ENCODE results near the gene GGT6. TPM values are rescaled to one million over a fixed set of nuclear protein-coding genes. Genes with fewer than 3 reads are reported as not detected.

The GGT6 gene
- total and polyA plus RNA-seq, 2 of the 13 experiments (the other 11 are each of a cell fraction or from before 2014, with no cell fraction given): 0.16 to 0.80 TPM

DNA sequence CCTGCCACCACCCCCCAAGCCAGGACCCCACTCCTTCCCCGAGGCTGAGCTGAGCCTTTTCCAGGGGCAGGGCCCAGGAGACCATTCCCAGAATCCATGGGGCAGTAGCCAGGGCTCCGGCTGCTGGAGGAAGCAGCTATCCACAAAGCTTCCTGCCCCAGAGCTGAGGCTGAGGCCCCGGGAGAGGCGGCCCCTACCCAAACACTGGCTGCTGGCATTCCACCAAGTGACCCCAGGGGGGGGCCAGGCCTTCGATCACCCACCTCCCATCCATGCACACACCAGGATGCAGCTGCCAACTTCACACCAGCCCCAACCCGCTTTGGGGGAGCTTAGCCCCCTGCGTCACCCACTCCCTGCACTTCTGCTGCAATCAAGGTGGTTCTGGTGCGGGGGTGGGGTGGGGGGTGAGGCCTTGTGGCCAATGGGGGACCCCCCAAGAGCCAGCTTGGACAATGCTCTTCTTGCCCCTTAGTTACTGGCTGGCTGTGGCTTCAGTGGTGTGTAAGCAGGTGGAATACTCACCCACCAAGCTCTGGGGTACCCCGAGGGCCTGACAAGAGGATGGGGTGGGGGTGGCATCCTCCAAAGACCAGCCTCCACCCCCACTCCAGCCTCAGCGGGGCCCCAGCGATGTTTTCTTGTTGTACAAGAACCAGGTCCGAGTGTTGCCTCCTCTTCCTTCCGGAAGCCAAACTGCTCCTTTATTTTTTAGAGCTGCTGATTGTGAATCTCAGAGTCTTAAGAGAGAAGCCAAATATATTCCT, 22.0 kb downstream of the GGT6 start:
- DNase-seq (ENCODE audit: low spot score) (no peak), ATAC-seq (no peak), FAIRE-seq (no peak)
- BruUV-seq (replicated peaks): no TSS peak
- ChIA-PET POLR2A (interaction anchor here (0.9 to 3.0 kb wide), 4 partner anchors 11 to 17 kb away, joined by 3 to 9 read pairs (median 3); partner anchors contain the start of gene MYBBP1A), CTCF (ENCODE audit: low intra/inter-chr PET ratio, low total read pairs) (no interaction called here)
- Histone ChIP-seq H3K4me1 (ENCODE audit: insufficient read depth, low read length) (peaks cover 25% of the 10 kb centered on the region), H3K9me3 (ENCODE audit: low read length) (no peaks in the 10 kb centered on the region), H4K20me1 (ENCODE audit: insufficient read depth, low read length) (0 out of 2 replicates have a peak, but pooled peaks cover 2% of the 10 kb centered on the region), H3K79me2 (ENCODE audit: insufficient read depth, low read length) (no peaks in the 10 kb centered on the region), H3K4me2 (ENCODE audit: low read depth, low read length) (no peak overlapping the region), H3K4me3 (replicated peaks in 1 of 3; ENCODE audit: insufficient read depth in 1 of 3, low read depth in 2 of 3, low read length in 3 of 3) (no peak overlapping the region), H3K36me3 (replicated peaks in 1 of 2; ENCODE audit: control insufficient read depth in 1 of 2, insufficient read depth in 2 of 2, low read length in 2 of 2) (peaks cover 24 to 47% of the 10 kb centered on the region in 2 experiments), H3K9ac (ENCODE audit: insufficient read depth, low read depth, low read length) (no peak overlapping the region), H2AFZ (ENCODE audit: low read length) (no peak overlapping the region), H3K27ac (ENCODE audit: extremely low read length, insufficient read depth, low read length) (no peak overlapping the region), H3K27me3 (ENCODE audit: control insufficient read depth in 1 of 2, insufficient read depth in 2 of 2, low read length in 2 of 2) (peaks cover 0 to 6% of the 10 kb centered on the region in 2 experiments; a peak in 2 of 5 replicates)
- WGBS (ENCODE audit: low lambda C conversion rate): 99% methylated on average over 4 of the region's 13 CpGs
- TF ChIP-seq AGO2 (optimal IDR thresholded peaks at IDR 0.05; ENCODE audit: low read depth, low read length) (peak; percentile 28), TAF1 (CRISPR knock-in tag; IDR thresholded peaks at IDR 0.05) (no peak), ZNF614 (CRISPR knock-in tag; IDR thresholded peaks at IDR 0.05; ENCODE audit: borderline replicate concordance) (no peak), CBX1 (IDR thresholded peaks at IDR 0.05; ENCODE audit: low read depth) (no peak), HDAC1 (CRISPR knock-in tag; IDR thresholded peaks at IDR 0.05) (no peak), ZNF333 (CRISPR knock-in tag; IDR thresholded peaks at IDR 0.05; ENCODE audit: borderline replicate concordance) (no peak), RBFOX2 (IDR thresholded peaks at IDR 0.05; ENCODE audit: low read depth, low read length) (peak; percentile 27; the same call in 1 of the 2 replicates), ZNF432 (CRISPR knock-in tag; IDR thresholded peaks at IDR 0.05; ENCODE audit: borderline replicate concordance) (no peak), ZNF687 (CRISPR knock-in tag; IDR thresholded peaks at IDR 0.05) (no peak), ZNF232 (CRISPR knock-in tag; IDR thresholded peaks at IDR 0.05; ENCODE audit: borderline replicate concordance) (no peak), SP1 (IDR thresholded peaks at IDR 0.05) (no peak), SP1 (CRISPR knock-in tag; IDR thresholded peaks at IDR 0.05) (no peak), NFYC (CRISPR knock-in tag; IDR thresholded peaks at IDR 0.05) (no peak), HOXA9 (CRISPR knock-in tag; IDR thresholded peaks at IDR 0.05; ENCODE audit: borderline replicate concordance) (no peak), ZIK1 (CRISPR knock-in tag; IDR thresholded peaks at IDR 0.05; ENCODE audit: borderline replicate concordance, low read depth) (no peak)
- in situ Hi-C loops (cut with HindIII; ENCODE audit: extremely low pct_ligation_motif_present, low pct_unique_long_range_greater_than_20kb) (no loop called here), intact Hi-C loops (cut with micrococcal nuclease; ENCODE audit: unreplicated experiment) (no loop called here)
